Stimulated activated CD4-positive, alpha-beta T cell treated with anti-CD3 and anti-CD28 coated beads, Interleukin-2, amount 100 ng/mL, for 4 hours (primary cell): Measurements from ENCODE around the gene SPATS2.

Experiments used
- DNase-seq: peaks from one replicate; pipeline ENCODE4 v3.0.0-alpha.2; 2020; ENCODE audit warnings: low read depth

The SPATS2 gene

DNA sequence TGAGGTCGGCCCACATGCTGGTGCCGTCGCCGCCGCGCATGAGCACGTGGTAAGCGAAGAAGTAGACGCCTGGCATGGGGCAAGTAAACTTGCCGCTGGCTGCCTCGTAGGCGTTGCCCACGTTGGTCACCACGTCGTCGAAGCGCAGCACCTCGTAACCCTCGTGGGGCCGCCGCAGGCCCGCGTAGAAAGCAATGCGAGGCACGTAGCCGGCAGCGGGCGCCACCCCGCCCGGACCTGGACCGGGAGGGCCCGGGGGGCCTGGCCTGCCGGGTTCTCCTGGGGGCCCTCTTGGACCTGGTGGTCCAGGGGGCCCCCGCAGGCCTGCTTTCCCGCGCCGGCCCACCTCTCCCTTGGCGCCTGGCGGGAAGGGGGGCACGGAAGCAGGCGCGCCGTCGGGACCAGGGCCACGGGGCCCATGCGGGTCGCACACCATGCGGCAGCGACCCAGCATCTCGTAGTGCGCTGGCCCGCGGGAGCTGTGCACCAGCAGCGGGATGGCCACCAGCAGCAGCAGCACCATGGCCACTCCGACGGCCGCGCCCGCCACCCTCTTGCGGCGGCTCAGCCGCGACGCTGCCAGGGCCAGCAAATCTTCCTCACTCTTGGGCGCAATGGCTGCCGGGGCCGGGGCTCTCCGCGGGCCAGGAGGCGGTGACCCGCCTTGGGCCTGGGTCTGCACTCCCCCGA is 31.2 kb upstream of the SPATS2 start:
- DNase-seq: no peak

DNA sequence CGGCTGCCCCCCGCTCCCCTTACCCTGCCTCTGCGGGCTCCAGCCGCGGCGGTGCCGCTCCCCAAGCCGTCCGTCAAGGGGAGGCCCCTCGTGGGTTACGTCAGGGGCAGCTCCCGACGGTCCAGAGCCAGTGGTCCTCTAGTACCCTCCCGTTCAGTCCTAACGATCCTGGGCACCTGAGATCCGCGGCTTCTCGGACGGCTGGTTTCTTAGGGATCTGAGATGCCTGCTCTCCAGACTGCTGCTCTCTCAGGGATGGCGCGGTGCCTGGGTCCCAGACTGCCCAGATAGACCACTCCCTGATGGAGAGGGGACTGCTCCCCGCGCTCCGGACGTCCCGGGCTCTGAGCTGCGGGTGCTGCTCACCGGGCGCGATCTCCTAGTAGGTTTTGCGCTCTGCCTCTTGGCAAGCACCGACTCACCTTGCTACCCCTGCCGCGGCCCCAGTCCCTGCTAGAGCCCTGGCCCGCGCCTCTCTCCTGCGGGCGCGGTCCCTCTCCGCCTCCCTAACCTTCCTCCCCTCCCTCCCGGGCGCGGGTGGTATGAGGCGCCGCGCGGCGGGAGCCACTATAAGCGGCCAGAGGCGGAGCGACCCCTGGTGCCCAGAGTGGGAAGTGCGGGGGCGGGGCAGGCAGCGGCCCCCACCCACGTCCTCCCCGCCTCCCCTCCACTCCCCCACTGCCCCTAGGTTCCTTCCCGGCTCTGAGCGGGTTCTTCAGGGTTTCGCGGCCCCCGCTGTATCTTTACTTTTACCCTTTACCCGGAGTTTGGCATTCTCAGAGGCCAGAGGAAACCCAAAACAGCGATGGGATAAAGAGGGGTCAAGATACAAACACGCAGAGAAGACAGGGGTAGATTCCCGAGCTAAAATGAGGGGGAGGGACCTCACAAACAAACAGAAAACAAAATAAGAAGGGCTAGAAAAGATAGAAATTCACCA is 30.3 kb upstream of the SPATS2 start, which contains the start of gene C1QL4:
TSS of gene C1QL4 (minus strand) at position 544 of the 940 bp plus-strand sequence. CDS start 711 bp downstream, outside the sequence.
- peak; percentile 79 for DNase-seq

DNA sequence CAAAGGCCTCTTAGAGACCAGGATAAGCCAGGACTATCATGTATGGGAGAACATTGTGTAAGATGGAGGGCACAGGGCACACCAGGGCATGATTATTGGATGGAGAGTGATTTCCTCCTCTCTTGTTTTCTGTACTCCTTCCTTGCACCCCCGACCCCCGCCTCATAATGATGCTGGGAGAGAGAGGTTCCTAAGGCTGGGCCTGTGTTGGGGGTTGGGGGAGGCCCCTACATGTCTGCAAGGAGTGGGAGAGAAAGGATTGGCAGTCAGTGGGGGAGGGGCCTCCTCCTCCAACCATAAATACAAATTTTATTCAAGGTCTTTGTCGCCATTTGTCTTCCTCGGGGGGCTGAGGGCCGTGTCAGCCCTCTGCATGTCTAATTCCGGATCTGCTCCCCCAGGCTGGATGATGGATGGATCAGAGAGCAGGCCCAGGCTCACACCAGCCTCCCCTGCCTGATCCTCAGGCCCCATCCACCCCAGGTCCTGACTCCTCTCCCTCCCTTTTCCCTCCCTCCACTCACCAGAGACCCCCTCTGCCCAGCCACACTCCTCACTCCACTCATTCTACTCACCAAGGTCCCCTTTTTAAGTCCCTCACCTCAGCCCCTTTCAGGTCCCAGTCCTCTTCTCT is 28.3 kb upstream of the SPATS2 start:
- DNase-seq: no peak

DNA sequence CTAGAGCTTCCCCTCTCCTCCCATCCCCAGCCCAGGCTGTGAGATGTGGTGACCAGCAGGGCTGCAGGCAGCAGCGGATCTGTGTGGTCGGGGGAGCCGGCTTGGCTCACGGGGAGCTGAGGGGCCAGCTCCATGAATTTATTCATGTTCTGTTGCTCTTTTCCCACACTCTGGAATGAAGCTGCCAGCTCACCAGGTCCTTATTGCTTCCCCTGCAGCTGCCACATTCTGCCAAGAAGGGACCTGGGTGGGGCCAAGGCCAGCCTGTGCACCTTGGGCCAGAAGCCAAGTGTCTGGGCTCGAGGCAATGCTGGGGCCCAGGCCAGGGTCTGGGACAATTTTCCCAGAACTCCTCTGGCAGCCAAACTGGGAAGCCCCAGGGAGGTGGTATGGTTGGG is 27.8 kb upstream of the SPATS2 start:
- no peak for DNase-seq

DNA sequence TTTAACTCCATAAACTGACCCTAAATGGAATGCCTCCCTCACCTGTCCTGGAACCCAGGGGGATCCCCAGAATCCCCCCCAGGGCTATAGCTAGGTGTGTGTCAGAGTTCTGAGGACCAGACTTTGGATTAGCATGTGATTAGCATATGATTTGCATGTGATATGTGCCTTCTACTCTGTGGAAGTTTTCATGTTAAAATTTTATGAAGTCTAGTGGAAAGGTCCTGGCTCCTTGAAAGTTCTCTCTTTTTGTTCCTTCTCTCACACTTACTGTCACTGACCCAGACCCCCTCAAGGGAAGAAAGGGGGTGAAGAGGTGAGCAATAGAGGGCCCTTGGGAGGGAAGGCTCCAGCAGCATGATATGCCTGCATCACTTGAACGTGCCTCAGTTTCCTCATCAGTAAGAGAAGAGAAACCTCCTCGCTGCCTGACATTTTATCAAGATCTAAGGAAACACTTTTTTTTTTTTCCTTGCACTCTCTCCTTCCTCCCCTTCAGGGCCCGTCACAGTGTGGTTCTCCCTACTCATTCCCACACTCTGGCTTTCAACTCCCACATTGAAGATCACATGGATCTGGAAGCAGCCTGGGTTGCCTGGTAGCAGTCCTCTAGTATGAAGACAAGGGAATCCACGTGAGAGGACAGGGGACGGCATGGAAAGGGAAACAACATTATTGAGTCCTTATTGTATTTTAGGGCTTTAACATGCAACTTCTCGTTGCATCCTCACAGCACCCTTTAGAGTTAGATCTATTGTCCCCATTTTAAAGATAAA is 27.0 kb upstream of the SPATS2 start:
- DNase-seq: no peak

DNA sequence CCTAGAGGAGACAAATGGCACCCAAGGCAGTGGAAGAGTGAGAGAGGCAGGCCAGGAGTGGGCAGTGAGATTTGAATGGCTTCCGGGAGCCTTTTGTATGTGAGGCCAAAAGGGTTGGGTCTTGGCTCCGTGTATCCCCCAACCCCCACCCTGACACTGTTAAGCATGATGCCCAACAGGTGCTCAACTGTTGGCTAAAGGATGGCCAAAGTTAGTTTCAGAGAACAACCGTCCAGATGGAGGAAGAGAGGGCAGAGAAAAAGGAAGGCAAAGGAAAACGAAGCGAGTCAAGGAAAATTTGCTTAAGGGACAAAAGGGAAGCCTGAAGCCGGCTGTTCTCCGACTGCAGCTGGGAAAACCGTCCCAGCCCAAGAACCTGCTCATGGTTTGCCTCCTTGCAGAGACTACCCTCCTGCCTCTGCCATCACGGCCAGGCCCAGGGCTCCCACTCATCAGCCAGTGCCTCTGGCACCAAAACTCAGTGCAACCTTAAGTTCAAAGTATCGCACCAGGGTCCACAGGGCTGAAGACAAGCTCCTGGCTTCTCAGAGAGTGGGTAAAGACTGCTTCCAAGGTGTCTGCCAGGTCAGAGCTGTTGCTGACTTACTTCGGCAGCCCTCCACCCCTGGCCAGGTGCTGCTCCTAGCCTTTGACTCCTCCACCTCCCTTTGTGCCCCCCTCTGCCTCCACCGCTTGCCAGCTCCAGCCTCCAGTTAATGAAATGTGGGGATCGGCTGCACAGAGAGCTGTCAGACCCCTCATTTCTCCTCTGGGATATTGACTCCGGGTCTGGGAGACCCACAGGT is 26.1 kb upstream of the SPATS2 start:
- DNase-seq: no peak

DNA sequence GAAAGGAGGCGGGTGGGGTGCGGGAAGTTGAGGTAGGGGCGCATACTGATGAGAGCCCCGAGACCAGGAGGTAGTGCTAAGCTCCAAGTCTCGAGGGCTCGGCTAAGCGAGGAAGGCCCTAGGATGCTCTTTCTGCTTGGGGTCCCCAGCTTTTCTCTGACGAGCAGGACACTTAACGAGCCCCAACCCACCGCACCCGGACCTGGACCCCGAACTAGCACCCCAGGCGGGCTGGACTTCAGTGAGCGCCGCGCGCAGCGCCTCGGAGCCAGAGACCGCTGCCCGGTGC is 25.5 kb upstream of the SPATS2 start:
- DNase-seq: no peak

DNA sequence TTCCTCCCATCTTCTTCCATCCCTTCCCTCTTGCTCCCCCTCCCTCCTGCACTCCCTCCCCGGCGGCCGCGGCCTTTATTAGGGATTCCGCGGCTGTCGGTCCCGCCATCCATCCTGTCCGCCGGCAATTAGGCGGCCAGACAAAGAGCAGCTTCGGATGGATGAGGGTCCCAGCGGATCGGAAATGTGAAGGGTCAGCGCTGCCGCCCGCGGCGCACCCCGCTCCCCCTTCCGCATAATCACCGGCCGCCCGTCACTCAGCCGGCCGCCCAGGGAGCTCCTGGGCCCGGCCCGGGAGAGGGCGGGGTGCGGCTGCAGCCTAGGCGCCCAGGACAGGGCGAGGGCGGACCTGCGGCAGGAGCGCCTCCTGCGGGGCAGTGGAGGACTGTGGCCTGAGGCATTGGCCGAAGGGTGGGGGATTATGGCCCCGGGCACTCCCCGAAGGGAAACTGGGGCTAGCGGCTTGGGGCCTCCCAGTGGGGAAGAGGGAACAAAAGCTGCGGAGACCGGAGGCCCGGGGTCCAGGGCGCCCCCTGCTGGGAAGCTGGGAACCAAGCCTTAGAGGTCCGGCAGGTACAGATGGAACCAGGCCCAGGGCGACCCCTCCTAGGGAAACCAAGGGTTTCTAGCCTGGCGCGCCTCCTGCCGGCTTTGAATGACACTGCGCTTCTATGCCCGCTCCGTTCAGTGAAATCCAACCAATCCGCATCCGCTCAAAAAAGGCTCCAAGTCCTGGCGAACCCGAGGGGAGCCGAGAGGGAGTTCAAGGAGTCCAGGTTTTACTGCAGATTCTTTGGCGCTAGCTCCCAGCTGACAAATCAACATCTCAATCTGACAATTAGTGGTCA is 25.0 kb upstream of the SPATS2 start:
- peak; percentile 60 for DNase-seq

DNA sequence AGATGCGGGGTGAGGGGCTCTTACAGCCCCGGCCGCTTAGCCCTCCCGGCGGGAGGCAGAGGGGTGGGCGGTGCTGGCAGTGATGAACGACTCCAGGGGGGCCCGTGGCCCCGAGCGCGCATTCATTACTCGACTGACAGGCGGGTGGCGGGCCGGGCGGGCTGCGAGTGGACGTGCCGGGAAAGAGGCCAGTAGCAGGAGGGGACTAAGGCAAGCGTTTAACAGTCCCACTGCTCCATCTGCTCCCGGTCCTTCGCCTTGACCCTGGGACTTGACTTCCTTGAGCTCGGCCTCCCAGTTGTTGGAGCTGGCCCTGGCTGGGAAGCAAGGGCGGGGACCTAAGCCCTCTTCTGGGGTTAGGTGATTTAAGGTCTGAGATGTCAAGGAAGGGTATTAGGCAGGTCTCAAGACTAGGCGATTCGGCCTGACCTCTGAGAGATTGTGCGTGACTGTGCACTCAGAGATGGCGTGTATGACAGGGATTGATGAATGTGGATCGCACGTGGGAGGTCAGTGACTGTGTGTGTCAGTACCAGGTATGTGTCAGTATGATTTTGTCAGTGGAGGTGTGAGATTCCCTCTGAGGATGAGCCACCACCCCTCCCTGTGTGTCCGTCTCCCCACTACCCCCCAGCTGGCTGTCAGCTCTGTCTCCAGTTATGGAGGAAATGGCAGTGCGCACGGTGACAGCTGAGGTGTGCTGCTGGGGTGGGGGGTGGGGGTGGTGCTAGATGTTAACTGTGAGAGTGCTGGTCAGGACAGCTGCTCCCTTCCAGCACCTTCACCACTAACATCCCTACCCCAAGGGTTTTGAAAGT is 24.1 kb upstream of the SPATS2 start:
- DNase-seq: peak; percentile 60

DNA sequence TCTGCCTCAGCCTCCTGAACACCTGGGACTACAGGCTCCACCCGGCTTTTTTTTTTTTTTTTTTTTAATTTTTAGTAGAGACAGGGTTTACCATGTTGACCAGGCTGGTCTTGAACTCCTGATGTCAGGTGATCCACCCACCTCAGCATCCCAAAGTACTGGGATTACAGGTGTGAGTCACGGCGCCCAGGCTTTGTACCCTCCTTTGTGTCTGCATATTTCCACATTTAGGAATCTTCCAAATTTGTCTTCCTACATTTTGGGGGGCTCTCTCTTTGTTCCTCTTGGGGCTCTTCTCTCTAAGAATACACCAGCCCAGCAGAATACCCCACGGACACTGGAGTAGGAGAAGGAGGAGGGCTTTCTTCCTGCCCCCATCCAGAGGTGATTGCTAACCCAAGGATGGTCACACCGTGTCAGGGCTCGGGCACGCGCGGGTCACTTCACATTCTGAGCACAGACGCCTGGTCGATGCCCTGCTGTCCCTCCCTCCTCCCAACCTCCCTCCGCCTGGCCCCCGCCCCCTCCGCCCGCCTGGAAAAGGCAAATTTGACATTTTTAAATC is 22.7 kb upstream of the SPATS2 start:
- no peak for DNase-seq

DNA sequence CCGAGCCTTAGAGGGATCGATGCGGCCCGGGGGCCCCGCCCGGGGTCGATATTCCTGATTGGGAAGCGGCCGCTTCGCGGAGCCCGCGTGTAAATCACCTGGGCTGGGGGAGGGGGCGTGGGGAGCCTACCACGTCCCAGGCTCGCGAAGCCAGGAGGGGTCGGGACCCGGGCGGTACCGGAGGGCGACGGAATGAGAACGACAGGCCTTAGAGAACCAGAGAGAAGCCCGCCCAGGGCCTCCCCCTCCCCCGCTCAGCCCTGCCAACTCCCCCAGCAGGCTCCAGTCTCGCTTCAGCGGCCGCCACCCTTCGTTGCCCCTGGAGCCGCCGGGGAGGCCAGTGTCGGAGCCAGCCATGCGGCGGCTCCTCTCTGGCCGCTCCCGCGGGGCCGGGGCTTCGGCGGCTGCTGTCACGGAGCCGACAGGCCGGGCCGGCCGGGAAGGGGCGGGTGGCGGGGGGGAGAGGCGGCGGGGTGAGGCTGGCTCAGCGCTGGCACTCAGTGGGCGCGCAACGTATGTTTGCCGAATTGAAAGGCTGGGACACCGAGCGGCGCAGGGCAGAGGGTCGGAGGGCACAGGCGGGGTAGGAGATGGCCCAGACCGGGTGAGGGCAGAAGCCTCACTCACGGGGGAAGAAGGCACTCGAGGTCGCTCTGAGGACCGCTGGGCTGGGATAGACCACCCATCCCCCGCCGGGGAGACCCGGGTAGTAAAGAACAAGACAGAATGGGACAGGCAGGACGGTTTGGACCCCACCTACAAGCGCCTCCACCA is 22.0 kb upstream of the SPATS2 start:
- DNase-seq: no peak

DNA sequence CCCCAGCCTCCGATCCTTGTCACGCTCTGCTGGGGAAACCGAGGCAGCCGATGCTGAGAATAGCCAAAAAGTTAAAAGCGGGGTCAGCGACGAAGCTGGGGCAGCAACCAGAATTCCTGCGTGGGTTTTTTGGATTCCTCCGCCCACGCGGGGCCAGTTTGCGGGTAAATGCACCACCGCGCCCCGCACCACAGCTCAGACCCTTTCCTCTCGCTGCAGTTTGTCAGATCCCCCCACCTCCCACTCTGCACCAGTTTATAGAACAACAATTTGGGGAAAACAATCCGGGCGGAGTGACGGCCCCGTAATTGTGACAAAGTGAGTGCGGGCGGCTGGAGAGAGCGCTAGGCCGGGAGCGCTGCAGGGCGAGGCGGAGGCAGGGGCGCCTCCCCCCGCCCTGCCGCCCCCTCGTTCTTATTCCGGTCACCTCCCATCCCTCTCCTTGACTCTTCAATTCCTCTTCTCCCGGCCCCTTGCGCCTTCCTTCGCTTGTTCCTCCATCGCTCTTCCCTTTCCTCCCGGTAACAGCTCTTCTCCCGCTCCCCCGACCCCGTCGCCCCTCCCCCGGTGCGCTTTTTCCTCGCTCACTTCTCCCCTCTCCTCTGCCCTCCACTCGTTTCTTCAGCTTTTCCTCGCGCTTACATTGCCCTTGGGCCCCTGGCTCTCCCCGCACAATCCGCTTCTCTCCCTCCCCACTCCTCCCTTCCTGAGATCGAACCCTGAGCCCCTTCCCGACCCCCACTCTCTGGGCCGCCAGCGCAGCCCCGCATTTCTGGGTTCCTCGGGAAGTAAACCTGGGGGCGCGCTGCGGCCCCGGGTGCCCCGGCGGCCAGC is 21.2 kb upstream of the SPATS2 start:
- no peak for DNase-seq

DNA sequence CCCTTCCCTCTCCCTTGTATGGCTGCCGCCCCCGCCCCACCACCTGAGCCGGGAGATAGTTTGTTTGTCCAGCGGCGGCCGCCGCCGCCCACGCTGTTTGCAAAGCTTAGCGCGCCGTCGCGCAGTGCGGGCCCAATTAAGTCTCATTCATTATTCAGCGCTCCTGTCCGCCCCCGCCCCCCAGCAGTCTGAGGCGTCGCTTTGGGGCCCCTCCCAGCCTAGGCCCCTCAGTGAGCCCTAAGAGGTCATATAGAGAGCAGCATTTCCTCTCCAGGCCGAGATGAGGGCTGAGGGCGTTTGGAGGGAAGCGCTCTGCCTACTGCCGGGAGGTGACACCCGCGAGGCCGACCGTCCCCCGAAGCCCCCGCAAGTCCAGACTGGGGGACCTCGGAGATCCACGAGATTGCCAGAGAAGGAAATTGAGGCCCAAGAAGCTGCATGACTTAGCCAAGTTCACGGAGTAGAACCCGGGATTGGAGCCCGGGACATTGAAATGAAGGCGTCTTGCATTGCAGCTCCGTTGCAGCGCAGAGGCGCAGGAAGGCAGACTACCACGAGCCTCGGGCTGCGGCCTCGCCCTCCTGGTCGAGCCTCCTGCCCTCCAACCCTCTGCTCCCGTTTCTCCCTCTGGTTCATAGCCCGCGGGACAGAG is 20.5 kb upstream of the SPATS2 start, which contains the start of gene DNAJC22:
TSS of gene DNAJC22 (plus strand) at position 230 of the 652 bp plus-strand sequence. CDS start 1,985 bp downstream, outside the sequence.
- no peak for DNase-seq

DNA sequence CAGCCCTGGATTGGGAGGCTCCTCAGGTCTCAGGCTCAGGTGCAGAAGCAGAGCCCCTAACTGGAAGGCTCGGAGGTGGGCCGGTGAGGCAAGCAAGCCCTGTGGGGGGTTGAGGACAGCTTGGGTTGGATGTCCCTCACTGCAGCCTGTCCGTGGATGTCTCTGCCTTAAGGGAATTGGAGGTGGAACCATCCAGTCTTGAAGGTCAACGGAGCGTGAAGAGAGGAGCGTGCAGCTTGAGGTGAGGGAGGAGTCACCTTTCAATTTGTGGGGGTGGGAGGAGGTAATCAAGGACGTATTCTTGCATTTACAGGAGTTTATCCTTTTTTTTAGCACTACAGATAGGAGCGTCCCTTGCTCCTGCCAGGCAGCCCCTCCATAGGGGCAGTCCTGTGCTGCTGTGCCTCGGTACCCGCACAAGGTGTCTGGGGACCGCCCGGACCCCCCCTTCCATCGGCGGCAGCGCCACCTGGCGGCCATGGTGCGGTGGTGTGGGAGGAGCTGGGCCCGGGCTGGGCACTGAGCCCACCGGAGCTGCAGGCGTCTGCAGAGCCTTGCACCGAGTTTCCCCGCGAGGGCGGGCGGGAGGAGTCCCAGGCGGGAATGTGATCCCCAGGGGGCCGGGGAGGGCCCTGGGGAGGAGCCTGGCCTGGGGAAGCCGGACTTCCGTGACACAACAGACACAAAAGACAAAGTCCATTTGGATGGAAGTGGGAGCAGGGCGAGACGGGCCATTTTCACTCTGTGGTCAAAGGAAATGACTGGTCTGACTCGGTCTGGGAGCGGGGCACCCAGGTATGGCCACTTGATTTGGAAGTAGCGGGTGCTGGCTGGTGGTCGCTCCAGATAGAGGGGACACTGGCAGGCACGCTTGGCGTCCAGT is 19.7 kb upstream of the SPATS2 start:
- peak; percentile 62 for DNase-seq

DNA sequence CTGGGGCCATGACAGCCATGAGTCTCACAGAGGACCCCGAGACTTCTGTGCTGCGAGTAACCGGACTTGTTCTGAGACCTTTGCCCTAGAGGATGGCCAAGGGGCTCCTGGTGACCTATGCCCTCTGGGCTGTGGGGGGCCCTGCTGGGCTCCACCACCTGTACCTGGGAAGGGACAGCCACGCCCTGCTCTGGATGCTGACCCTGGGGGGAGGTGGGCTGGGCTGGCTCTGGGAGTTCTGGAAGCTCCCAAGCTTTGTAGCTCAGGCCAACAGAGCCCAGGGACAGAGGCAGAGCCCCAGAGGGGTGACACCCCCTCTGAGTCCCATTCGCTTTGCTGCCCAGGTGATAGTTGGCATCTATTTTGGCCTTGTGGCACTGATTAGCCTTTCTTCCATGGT is 18.5 kb upstream of the SPATS2 start:
- DNase-seq: no peak

DNA sequence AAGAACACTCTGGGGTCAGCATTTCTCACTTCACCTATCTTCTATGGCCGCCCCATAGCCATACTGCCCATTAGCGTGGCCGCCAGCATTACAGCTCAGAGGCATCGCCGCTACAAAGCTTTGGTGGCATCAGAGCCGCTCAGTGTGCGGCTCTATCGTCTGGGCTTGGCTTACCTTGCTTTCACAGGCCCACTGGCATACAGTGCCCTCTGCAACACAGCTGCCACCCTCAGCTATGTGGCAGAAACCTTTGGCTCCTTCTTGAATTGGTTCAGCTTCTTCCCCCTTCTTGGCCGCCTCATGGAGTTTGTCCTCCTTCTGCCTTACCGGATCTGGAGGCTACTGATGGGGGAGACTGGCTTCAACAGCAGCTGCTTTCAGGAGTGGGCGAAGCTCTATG is 18.0 kb upstream of the SPATS2 start:
- DNase-seq: no peak
